GM23338 (cell line): ENCODE measurements around the gene OR5K3.

Experiments used
- CREB1 ChIP-seq: fragments of 250-450 bp; sonication (Bioruptor Pico); IDR thresholded peaks from 2 replicates; pipeline ENCODE4 v1.5.0; 2020; ENCODE audit warnings: low read depth, mild to moderate bottlenecking, moderate library complexity
- CTCF ChIP-seq, 2 experiments: fragments of 200-600 bp in 1 of 2; sonication (generic) in 1 of 2; conservative IDR thresholded peaks; 2 replicates each; pipeline versions ENCODE4 v1.5.1 to v1.6.1; 2016 to 2017; ENCODE audit warnings: antibody characterized with exemption in 2 of 2, low read depth in 2 of 2, mild to moderate bottlenecking in 2 of 2, moderate library complexity in 1 of 2
- ETS1 ChIP-seq: IDR thresholded peaks from 2 replicates; pipeline ENCODE4 v1.6.1; 2016; ENCODE audit warnings: antibody characterized with exemption
- EZH2 ChIP-seq: fragments of 200-600 bp; sonication (generic); IDR thresholded peaks from one replicate; pipeline ENCODE4 v1.8.0; 2017; ENCODE audit warnings: antibody characterized with exemption, mild to moderate bottlenecking, low read depth; ENCODE audit not compliant: unreplicated experiment
- EZH2phosphoT487 ChIP-seq: fragments of 200-600 bp; sonication (generic); IDR thresholded peaks from one replicate; pipeline ENCODE4 v1.8.1; 2018; ENCODE audit warnings: antibody characterized with exemption; ENCODE audit not compliant: unreplicated experiment
- JUNB ChIP-seq: IDR thresholded peaks from one replicate; pipeline ENCODE4 v1.6.1; 2016; ENCODE audit warnings: antibody characterized with exemption; ENCODE audit not compliant: unreplicated experiment
- NANOG ChIP-seq: IDR thresholded peaks from 2 replicates; pipeline ENCODE4 v1.6.1; 2016; ENCODE audit warnings: antibody characterized with exemption, borderline replicate concordance
- POLR2AphosphoS5 ChIP-seq: IDR thresholded peaks from 2 replicates; pipeline ENCODE4 v1.6.1; 2016; ENCODE audit warnings: antibody characterized with exemption, low read depth
- REST ChIP-seq: IDR thresholded peaks from one replicate; pipeline ENCODE4 v1.6.1; 2018; ENCODE audit warnings: antibody characterized with exemption; ENCODE audit not compliant: unreplicated experiment
- STAT1 ChIP-seq: IDR thresholded peaks from one replicate; pipeline ENCODE4 v1.6.1; 2016; ENCODE audit warnings: antibody characterized with exemption; ENCODE audit not compliant: unreplicated experiment
- ZNF114 ChIP-seq: fragments of 250-450 bp; sonication (Bioruptor Pico); IDR thresholded peaks from 2 replicates; pipeline ENCODE4 v1.5.0; 2020; ENCODE audit warnings: mild to moderate bottlenecking, moderate library complexity
- ZNF331 ChIP-seq: fragments of 250-450 bp; sonication (Bioruptor Pico); IDR thresholded peaks from 2 replicates; pipeline ENCODE4 v1.5.0; 2020; ENCODE audit warnings: low read depth, mild to moderate bottlenecking, moderate library complexity
- ZNF462 ChIP-seq: fragments of 250-450 bp; sonication (Bioruptor Pico); IDR thresholded peaks from 2 replicates; pipeline ENCODE4 v1.5.0; 2020; ENCODE audit warnings: mild to moderate bottlenecking, moderate library complexity

GRCh38 chr3:98367464-98368246 lies 22.8 kb upstream of the OR5K3 start:
- TF ChIP-seq CTCF (conservative IDR thresholded peaks at IDR 0.05; ENCODE audit: low read depth in 2 of 2) (no peak; a peak in 1 of 4 replicates), CREB1 (CRISPR knock-in tag) (no peak), EZH2 (no peak), EZH2phosphoT487 (no peak), POLR2AphosphoS5 (no peak), REST (no peak), ZNF331 (CRISPR knock-in tag) (no peak), ZNF462 (CRISPR knock-in tag) (no peak), ETS1 (no peak), ZNF114 (no peak), NANOG (no peak), JUNB (no peak), STAT1 (no peak)
